ENCODE results near the gene ZNF865.

Gene ZNF865

DNA sequence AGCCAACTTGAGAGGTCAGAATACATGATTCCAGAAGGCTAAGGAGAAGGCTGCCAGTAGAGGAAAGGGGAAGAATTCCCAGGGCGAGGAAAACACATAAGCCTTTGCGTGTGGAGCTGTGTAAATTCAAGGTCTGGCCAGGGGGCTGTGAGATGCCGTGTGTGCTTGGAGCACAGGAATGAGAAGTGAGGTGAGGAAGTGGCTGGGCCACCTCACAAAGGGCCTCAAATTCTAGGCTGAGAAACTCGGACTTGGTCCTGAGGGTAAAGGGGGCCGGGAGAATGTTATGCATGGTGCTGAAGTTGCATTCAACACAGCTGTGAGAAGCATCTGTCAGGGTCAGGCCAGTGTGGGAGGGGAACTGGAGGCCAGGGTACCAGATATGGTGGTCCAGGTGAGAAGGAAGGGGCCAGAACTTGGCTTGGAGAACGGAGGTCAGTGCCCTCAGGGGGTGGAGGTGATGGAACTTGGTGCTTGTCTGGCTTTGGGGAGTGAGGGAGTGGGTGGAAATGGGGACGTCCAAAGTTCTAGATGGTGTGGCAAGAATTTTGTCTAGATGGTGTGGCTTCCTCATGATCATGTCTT lies 30.5 kb downstream of the ZNF865 start:
- no peak for ATAC-seq
- no peak for TF ChIP-seq CREB5 (CRISPR knock-in tag; IDR thresholded peaks at IDR 0.05; ENCODE audit: low read depth)
- TF ChIP-seq GLIS3 (CRISPR knock-in tag; IDR thresholded peaks at IDR 0.05) = no peak
- no peak for TF ChIP-seq BACH2 (CRISPR knock-in tag; IDR thresholded peaks at IDR 0.05; ENCODE audit: borderline replicate concordance)
- TF ChIP-seq, protein P1, sequence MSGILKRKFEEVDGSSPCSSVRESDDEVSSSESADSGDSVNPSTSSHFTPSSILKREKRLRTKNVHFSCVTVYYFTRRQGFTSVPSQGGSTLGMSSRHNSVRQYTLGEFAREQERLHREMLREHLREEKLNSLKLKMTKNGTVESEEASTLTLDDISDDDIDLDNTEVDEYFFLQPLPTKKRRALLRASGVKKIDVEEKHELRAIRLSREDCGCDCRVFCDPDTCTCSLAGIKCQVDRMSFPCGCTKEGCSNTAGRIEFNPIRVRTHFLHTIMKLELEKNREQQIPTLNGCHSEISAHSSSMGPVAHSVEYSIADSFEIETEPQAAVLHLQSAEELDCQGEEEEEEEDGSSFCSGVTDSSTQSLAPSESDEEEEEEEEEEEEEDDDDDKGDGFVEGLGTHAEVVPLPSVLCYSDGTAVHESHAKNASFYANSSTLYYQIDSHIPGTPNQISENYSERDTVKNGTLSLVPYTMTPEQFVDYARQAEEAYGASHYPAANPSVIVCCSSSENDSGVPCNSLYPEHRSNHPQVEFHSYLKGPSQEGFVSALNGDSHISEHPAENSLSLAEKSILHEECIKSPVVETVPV (CRISPR knock-in tag; IDR thresholded peaks at IDR 0.05) = no peak
- TF ChIP-seq PATZ1 (CRISPR knock-in tag; IDR thresholded peaks at IDR 0.05; ENCODE audit: borderline replicate concordance) = no peak
- TF ChIP-seq RARB (CRISPR knock-in tag; IDR thresholded peaks at IDR 0.05) = no peak

GRCh38 chr19:55636723-55637122 lies 31.3 kb downstream of the ZNF865 start:
- no peak for ATAC-seq
- no peak for TF ChIP-seq TSHZ2 (CRISPR knock-in tag; IDR thresholded peaks at IDR 0.05)
- TF ChIP-seq ISL1 (CRISPR knock-in tag; IDR thresholded peaks at IDR 0.05) = no peak
- no peak for TF ChIP-seq ZNF70 (CRISPR knock-in tag; IDR thresholded peaks at IDR 0.05)
- TF ChIP-seq, protein P1 (CRISPR knock-in tag; IDR thresholded peaks at IDR 0.05) = no peak
- no peak for TF ChIP-seq ZNF565 (CRISPR knock-in tag; conservative IDR thresholded peaks at IDR 0.05; ENCODE audit: low read depth)
- TF ChIP-seq ARNTL (CRISPR knock-in tag; IDR thresholded peaks at IDR 0.05; ENCODE audit: borderline replicate concordance, low read depth) = no peak
- TF ChIP-seq, protein P2, sequence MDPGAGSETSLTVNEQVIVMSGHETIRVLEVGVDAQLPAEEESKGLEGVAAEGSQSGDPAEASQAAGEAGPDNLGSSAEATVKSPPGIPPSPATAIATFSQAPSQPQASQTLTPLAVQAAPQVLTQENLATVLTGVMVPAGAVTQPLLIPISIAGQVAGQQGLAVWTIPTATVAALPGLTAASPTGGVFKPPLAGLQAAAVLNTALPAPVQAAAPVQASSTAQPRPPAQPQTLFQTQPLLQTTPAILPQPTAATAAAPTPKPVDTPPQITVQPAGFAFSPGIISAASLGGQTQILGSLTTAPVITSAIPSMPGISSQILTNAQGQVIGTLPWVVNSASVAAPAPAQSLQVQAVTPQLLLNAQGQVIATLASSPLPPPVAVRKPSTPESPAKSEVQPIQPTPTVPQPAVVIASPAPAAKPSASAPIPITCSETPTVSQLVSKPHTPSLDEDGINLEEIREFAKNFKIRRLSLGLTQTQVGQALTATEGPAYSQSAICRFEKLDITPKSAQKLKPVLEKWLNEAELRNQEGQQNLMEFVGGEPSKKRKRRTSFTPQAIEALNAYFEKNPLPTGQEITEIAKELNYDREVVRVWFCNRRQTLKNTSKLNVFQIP (CRISPR knock-in tag; IDR thresholded peaks at IDR 0.05; ENCODE audit: borderline replicate concordance, low read depth) = no peak
- no peak for TF ChIP-seq TOX (CRISPR knock-in tag; IDR thresholded peaks at IDR 0.05; ENCODE audit: borderline replicate concordance)
- TF ChIP-seq SNAI2 (CRISPR knock-in tag; IDR thresholded peaks at IDR 0.05) = no peak
- TF ChIP-seq PATZ1 (CRISPR knock-in tag; IDR thresholded peaks at IDR 0.05; ENCODE audit: borderline replicate concordance) = no peak
- TF ChIP-seq PPARA (CRISPR knock-in tag; IDR thresholded peaks at IDR 0.05; ENCODE audit: borderline replicate concordance) = no peak
- no peak for TF ChIP-seq TCF4 (CRISPR knock-in tag; IDR thresholded peaks at IDR 0.05; ENCODE audit: borderline replicate concordance)
- TF ChIP-seq RARB (CRISPR knock-in tag; IDR thresholded peaks at IDR 0.05) = no peak
- TF ChIP-seq ESRRG (CRISPR knock-in tag; IDR thresholded peaks at IDR 0.05) = no peak
